Caco-2 (cell line): ENCODE measurements around the gene NRM. TPM values are rescaled to one million over a fixed set of nuclear protein-coding genes. Genes with fewer than 3 reads are reported as not detected.
"Not testable (repeated sequence)": the region's sequence is repeated elsewhere in the genome, so short reads cannot be mapped to it uniquely, and the experiment has no call there.

Source experiments
- BruUV-seq: library from RNA; stranded (reverse); fragments of 400-500 nt; replicated peaks from 2 replicates; lab custom pipeline; 2021; lab: Mats Ljungman, UMichigan
- CTCF ChIA-PET: fragments of 300-600 bp; sonication (Branson Sonifier 250); formaldehyde crosslinking; loops from one replicate; lab custom pipeline; 2022; ENCODE audit warnings: antibody characterized with exemption; lab: Charles Lee
- POLR2A ChIA-PET: fragments of 300-600 bp; sonication (Branson Sonifier 250); formaldehyde crosslinking; loops from one replicate; lab custom pipeline; 2022; ENCODE audit warnings: antibody characterized with exemption; lab: Charles Lee
- DNase-seq, 2 experiments: peaks; one replicate each; pipeline versions ENCODE4 v3.0.0 to v3.0.0-alpha.2; 2020 to 2022
- H3K27me3 ChIP-seq: replicated peaks from 2 replicates; pipeline ENCODE4 v1.6.0; 2011; ENCODE audit warnings: low read length; ENCODE audit not compliant: control insufficient read depth, insufficient read depth
- H3K36me3 ChIP-seq: 2 replicates; pipeline ENCODE4 v1.5.1; 2011; ENCODE audit warnings: low read length; ENCODE audit not compliant: control insufficient read depth, insufficient read depth
- H3K4me1 ChIP-seq: fragments of 250-450 bp; sonication (Bioruptor Pico); 2 replicates; pipeline ENCODE4 v1.5.1; 2020; ENCODE audit warnings: mild to moderate bottlenecking
- H3K4me3 ChIP-seq: 2 replicates; pipeline ENCODE4 v1.5.1; 2011; ENCODE audit warnings: low read depth, mild to moderate bottlenecking, control low read depth, low read length
- H3K9me3 ChIP-seq: fragments of 250-450 bp; sonication (Bioruptor Pico); 2 replicates; pipeline ENCODE4 v1.5.1; 2020; ENCODE audit warnings: mild to moderate bottlenecking, moderate library complexity
- H3K27ac Mint-ChIP-seq: one replicate; pipeline ENCODE4 v1.8.0; 2022; ENCODE audit warnings: mixed read lengths; ENCODE audit not compliant: unreplicated experiment
- H3K27me3 Mint-ChIP-seq: one replicate; pipeline ENCODE4 v1.8.0; 2022; ENCODE audit warnings: mixed read lengths; ENCODE audit not compliant: insufficient read depth, unreplicated experiment
- H3K36me3 Mint-ChIP-seq: one replicate; pipeline ENCODE4 v1.8.0; 2022; ENCODE audit warnings: mild to moderate bottlenecking, mixed read lengths; ENCODE audit not compliant: insufficient read depth, unreplicated experiment
- H3K4me1 Mint-ChIP-seq: one replicate; pipeline ENCODE4 v1.8.0; 2022; ENCODE audit warnings: low read depth, mixed read lengths; ENCODE audit not compliant: unreplicated experiment
- H3K4me3 Mint-ChIP-seq: one replicate; pipeline ENCODE4 v1.8.0; 2022; ENCODE audit warnings: mild to moderate bottlenecking, moderate library complexity, mixed read lengths; ENCODE audit not compliant: unreplicated experiment
- H3K9me3 Mint-ChIP-seq: one replicate; pipeline ENCODE4 v1.8.0; 2022; ENCODE audit warnings: mixed read lengths; ENCODE audit not compliant: unreplicated experiment
- CTCF ChIP-seq, 2 experiments: fragments of 200-600 bp in 1 of 2; IDR thresholded peaks; 1 replicate in 1 of 2; 2 replicates in 1 of 2; pipeline versions ENCODE4 v1.5.1 to v1.8.0; 2011 to 2022; ENCODE audit warnings: antibody characterized with exemption in 1 of 2, control low read depth in 1 of 2, inconsistent platforms in 1 of 2, low read depth in 1 of 2, low read length in 1 of 2, mild to moderate bottlenecking in 1 of 2, moderate library complexity in 1 of 2; ENCODE audit not compliant: insufficient read depth in 1 of 2, severe bottlenecking in 1 of 2, unreplicated experiment in 1 of 2
- intact Hi-C: fragments of 100-400 bp; cut with micrococcal nuclease; formaldehyde crosslinking; loops from one replicate; pipeline ENCODE4 v1.10.0; 2022; ENCODE audit not compliant: unreplicated experiment
- total RNA-seq: library from RNA; stranded (reverse); gene quantifications from 2 replicates; pipeline ENCODE4 v1.2.3, GENCODE V29; 2022

Gene NRM
- total RNA-seq, 1 experiment from 2014 or later = 31.7 TPM

GRCh38 chr6:30670760-30671527, 19.8 kb downstream of the NRM start:
- DNase-seq = no peak
- Histone ChIP-seq H3K9me3 (no peaks in the 10 kb centered on the region), H3K36me3 (no peaks in the 10 kb centered on the region), H3K4me3 (no peak overlapping the region), H3K4me1 (peaks cover 6% of the 10 kb centered on the region), H3K27me3 (no peaks in the 10 kb centered on the region)
- Mint-ChIP-seq H3K4me3 (no peak overlapping the region), H3K9me3 (no peaks in the 10 kb centered on the region), H3K27me3 (no peaks in the 10 kb centered on the region), H3K27ac (no peak overlapping the region), H3K4me1 (peaks cover 5% of the 10 kb centered on the region), H3K36me3 (peaks cover 48% of the 10 kb centered on the region)
- intact Hi-C loops = loop anchor here (5.0 kb wide), 1 partner anchor 189 kb away; no protein-coding TSS in a partner anchor
- BruUV-seq = TSS peak; percentile 17
- peak in 1 of 2 experiments; percentile 22 for TF ChIP-seq CTCF (IDR thresholded peaks at IDR 0.05; ENCODE audit: insufficient read depth in 1 of 2, low read depth in 1 of 2, low read length in 1 of 2, severe bottlenecking in 1 of 2, unreplicated experiment in 1 of 2)
- CTCF ChIA-PET = no interaction called here
- POLR2A ChIA-PET = no interaction called here

GRCh38 chr6:30666300-30666699, 24.5 kb downstream of the NRM start:
- H3K36me3 ChIP-seq, H3K9me3 Mint-ChIP-seq, CTCF ChIA-PET, POLR2A ChIA-PET, H3K9me3 ChIP-seq, H3K27me3 ChIP-seq, H3K4me1 Mint-ChIP-seq, H3K4me1 ChIP-seq, H3K4me3 Mint-ChIP-seq, H3K27me3 Mint-ChIP-seq, BruUV-seq, H3K4me3 ChIP-seq, H3K27ac Mint-ChIP-seq, intact Hi-C loops, DNase-seq: not testable (repeated sequence)
- H3K36me3 Mint-ChIP-seq = peaks cover 76% of the 10 kb centered on the region

- intact Hi-C loops = no loop called here
- Mint-ChIP-seq H3K27ac (no peak overlapping the region), H3K9me3 (no peaks in the 10 kb centered on the region), H3K36me3 (peaks cover 71% of the 10 kb centered on the region), H3K4me3 (no peak overlapping the region), H3K27me3 (no peaks in the 10 kb centered on the region), H3K4me1 (peaks cover 2% of the 10 kb centered on the region)
- H3K9me3 ChIP-seq = no peaks in the 10 kb centered on the region
- H3K4me3 ChIP-seq = no peak overlapping the region
- POLR2A ChIA-PET = interaction anchor here (1.0 kb wide), 1 partner anchor 19 kb away, joined by 3 read pairs; no protein-coding TSS in a partner anchor
- H3K36me3 ChIP-seq = no peaks in the 10 kb centered on the region; the same call in 1 of the 2 replicates
- CTCF ChIA-PET = interaction anchor here (0.6 kb wide), 1 partner anchor 65 kb away, joined by 3 read pairs; no protein-coding TSS in a partner anchor
- no peak for DNase-seq
- TF ChIP-seq CTCF (IDR thresholded peaks at IDR 0.05; ENCODE audit: insufficient read depth in 1 of 2, low read depth in 1 of 2, low read length in 1 of 2, severe bottlenecking in 1 of 2, unreplicated experiment in 1 of 2) = no peak
- H3K4me1 ChIP-seq = no peaks in the 10 kb centered on the region
- BruUV-seq = TSS peak; percentile 34
- H3K27me3 ChIP-seq = no peaks in the 10 kb centered on the region
Observed at GRCh38 chr6:30664994-30665767, 25.6 kb downstream of the NRM start.

GRCh38 chr6:30657922-30658321, 32.9 kb downstream of the NRM start:
- BruUV-seq, intact Hi-C loops, H3K4me1 ChIP-seq, POLR2A ChIA-PET, H3K4me3 Mint-ChIP-seq, H3K9me3 ChIP-seq, H3K27me3 Mint-ChIP-seq, DNase-seq, H3K4me3 ChIP-seq, H3K9me3 Mint-ChIP-seq, CTCF ChIA-PET, H3K27ac Mint-ChIP-seq, H3K4me1 Mint-ChIP-seq, H3K27me3 ChIP-seq, H3K36me3 ChIP-seq: not testable (repeated sequence)
- peaks cover 69% of the 10 kb centered on the region for H3K36me3 Mint-ChIP-seq
